ENCODE measurements around the gene SLC25A21.

SLC25A21 gene

GRCh38 chr14:36720657-36721056, 451.7 kb downstream of the SLC25A21 start:
- H3K4me3 ChIP-seq (ENCODE audit: low read depth, low read length): no peak overlapping the region

GRCh38 chr14:36719823-36720222, 452.6 kb downstream of the SLC25A21 start:
- H3K4me1 ChIP-seq (ENCODE audit: control insufficient read depth, insufficient read depth, low read length): no peaks in the 10 kb centered on the region; the same call in 1 of the 2 replicates
- H3K36me3 ChIP-seq (ENCODE audit: control insufficient read depth in 2 of 2, insufficient read depth in 1 of 2, low read length in 2 of 2): no peaks in the 10 kb centered on the region
- POLR2A ChIA-PET: no interaction called here
- no peak overlapping the region for H3K4me3 ChIP-seq (ENCODE audit: low read depth, low read length)
- CTCF ChIA-PET: interaction anchor here (0.8 kb wide), 1 partner anchor 72 kb away, joined by 5 read pairs; no protein-coding TSS in a partner anchor
- TF ChIP-seq ZNF558 (tag by site-specific recombination; IDR thresholded peaks at IDR 0.05): no peak
- no peak for TF ChIP-seq BCL6B (tag by site-specific recombination; IDR thresholded peaks at IDR 0.05)
- no peak for TF ChIP-seq ZNF629 (tag by site-specific recombination; IDR thresholded peaks at IDR 0.05)
- TF ChIP-seq ZNF658 (tag by site-specific recombination; IDR thresholded peaks at IDR 0.05): no peak
- TF ChIP-seq ZFHX2 (tag by site-specific recombination; conservative IDR thresholded peaks at IDR 0.05): no peak
- TF ChIP-seq, protein P1, sequence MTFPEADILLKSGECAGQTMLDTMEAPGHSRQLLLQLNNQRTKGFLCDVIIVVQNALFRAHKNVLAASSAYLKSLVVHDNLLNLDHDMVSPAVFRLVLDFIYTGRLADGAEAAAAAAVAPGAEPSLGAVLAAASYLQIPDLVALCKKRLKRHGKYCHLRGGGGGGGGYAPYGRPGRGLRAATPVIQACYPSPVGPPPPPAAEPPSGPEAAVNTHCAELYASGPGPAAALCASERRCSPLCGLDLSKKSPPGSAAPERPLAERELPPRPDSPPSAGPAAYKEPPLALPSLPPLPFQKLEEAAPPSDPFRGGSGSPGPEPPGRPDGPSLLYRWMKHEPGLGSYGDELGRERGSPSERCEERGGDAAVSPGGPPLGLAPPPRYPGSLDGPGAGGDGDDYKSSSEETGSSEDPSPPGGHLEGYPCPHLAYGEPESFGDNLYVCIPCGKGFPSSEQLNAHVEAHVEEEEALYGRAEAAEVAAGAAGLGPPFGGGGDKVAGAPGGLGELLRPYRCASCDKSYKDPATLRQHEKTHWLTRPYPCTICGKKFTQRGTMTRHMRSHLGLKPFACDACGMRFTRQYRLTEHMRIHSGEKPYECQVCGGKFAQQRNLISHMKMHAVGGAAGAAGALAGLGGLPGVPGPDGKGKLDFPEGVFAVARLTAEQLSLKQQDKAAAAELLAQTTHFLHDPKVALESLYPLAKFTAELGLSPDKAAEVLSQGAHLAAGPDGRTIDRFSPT (tag by site-specific recombination; IDR thresholded peaks at IDR 0.05): no peak
- TF ChIP-seq, protein P2, sequence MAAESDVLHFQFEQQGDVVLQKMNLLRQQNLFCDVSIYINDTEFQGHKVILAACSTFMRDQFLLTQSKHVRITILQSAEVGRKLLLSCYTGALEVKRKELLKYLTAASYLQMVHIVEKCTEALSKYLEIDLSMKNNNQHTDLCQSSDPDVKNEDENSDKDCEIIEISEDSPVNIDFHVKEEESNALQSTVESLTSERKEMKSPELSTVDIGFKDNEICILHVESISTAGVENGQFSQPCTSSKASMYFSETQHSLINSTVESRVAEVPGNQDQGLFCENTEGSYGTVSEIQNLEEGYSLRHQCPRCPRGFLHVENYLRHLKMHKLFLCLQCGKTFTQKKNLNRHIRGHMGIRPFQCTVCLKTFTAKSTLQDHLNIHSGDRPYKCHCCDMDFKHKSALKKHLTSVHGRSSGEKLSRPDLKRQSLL (tag by site-specific recombination; IDR thresholded peaks at IDR 0.05): no peak
- TF ChIP-seq ZNF548 (tag by site-specific recombination; IDR thresholded peaks at IDR 0.05): no peak
- TF ChIP-seq SP3 (tag by site-specific recombination; IDR thresholded peaks at IDR 0.05): no peak
- no peaks in the 10 kb centered on the region for H3K9me3 ChIP-seq (ENCODE audit: control insufficient read depth, insufficient read depth, low read depth, low read length)
- no peak overlapping the region for H3K27ac ChIP-seq (ENCODE audit: extremely low read depth, low read depth, low read length)

More at GRCh38 chr14:36720657-36721056, 451.7 kb downstream of the SLC25A21 start:
- H3K36me3 ChIP-seq (ENCODE audit: control insufficient read depth in 2 of 2, insufficient read depth in 1 of 2, low read length in 2 of 2): no peaks in the 10 kb centered on the region
- no peak for TF ChIP-seq ZNF626 (tag by site-specific recombination; IDR thresholded peaks at IDR 0.05)
- no peak for TF ChIP-seq ZNF660 (tag by site-specific recombination; IDR thresholded peaks at IDR 0.05)
- no peak for TF ChIP-seq ZNF394 (tag by site-specific recombination; IDR thresholded peaks at IDR 0.05; ENCODE audit: borderline replicate concordance)
- no peak for TF ChIP-seq ZNF623 (tag by site-specific recombination; IDR thresholded peaks at IDR 0.05)
- TF ChIP-seq KLF7 (tag by site-specific recombination; IDR thresholded peaks at IDR 0.05; ENCODE audit: borderline replicate concordance): no peak
- TF ChIP-seq ZNF654 (tag by site-specific recombination; IDR thresholded peaks at IDR 0.05; ENCODE audit: low read depth): no peak
- TF ChIP-seq ZFHX2 (tag by site-specific recombination; conservative IDR thresholded peaks at IDR 0.05): no peak
- TF ChIP-seq ZNF791 (tag by site-specific recombination; IDR thresholded peaks at IDR 0.05): no peak
- no peak for TF ChIP-seq ZNF202 (tag by site-specific recombination; IDR thresholded peaks at IDR 0.05; ENCODE audit: borderline replicate concordance)
- no peak for TF ChIP-seq ZNF658 (tag by site-specific recombination; IDR thresholded peaks at IDR 0.05)
- no peak for TF ChIP-seq ZNF341 (tag by site-specific recombination; IDR thresholded peaks at IDR 0.05; ENCODE audit: low read depth)
- no peak for TF ChIP-seq ZFP69B (tag by site-specific recombination; IDR thresholded peaks at IDR 0.05)
- no peak for TF ChIP-seq ZNF311 (tag by site-specific recombination; IDR thresholded peaks at IDR 0.05; ENCODE audit: borderline replicate concordance)
- TF ChIP-seq, protein P3, sequence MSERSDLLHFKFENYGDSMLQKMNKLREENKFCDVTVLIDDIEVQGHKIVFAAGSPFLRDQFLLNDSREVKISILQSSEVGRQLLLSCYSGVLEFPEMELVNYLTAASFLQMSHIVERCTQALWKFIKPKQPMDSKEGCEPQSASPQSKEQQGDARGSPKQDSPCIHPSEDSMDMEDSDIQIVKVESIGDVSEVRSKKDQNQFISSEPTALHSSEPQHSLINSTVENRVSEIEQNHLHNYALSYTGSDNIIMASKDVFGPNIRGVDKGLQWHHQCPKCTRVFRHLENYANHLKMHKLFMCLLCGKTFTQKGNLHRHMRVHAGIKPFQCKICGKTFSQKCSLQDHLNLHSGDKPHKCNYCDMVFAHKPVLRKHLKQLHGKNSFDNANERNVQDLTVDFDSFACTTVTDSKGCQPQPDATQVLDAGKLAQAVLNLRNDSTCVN (tag by site-specific recombination; optimal IDR thresholded peaks at IDR 0.05): no peak
- no peaks in the 10 kb centered on the region for H3K9me3 ChIP-seq (ENCODE audit: control insufficient read depth, insufficient read depth, low read depth, low read length)
- H3K4me1 ChIP-seq (ENCODE audit: control insufficient read depth, insufficient read depth, low read length): no peaks in the 10 kb centered on the region; the same call in 1 of the 2 replicates
- POLR2A ChIA-PET: no interaction called here
- CTCF ChIA-PET: interaction anchor here (0.6 to 0.8 kb wide), 2 partner anchors 72 to 515 kb away, joined by 3 to 5 read pairs; no protein-coding TSS in a partner anchor
- no peak overlapping the region for H3K27ac ChIP-seq (ENCODE audit: extremely low read depth, low read depth, low read length)
